ENCODE measurements around the gene TAC3.
"Not testable (repeated sequence)": the region's sequence is repeated elsewhere in the genome, so short reads cannot be mapped to it uniquely, and the experiment has no call there.

TAC3 gene

GRCh38 chr12:56962247-56962646, 54.1 kb downstream of the TAC3 start:
- not testable (repeated sequence) for H4K20me1 ChIP-seq (ENCODE audit: insufficient read depth, low read length); H3K27me3 ChIP-seq (ENCODE audit: insufficient read depth, low read length, poor library complexity); H3K9ac ChIP-seq (ENCODE audit: low read depth, low read length); H3K9me3 ChIP-seq (ENCODE audit: insufficient read depth, low read length, severe bottlenecking); H2AFZ ChIP-seq (ENCODE audit: low read depth, low read length); DNase-seq; H3K36me3 ChIP-seq (ENCODE audit: insufficient read depth, low read length); H3K4me3 ChIP-seq (ENCODE audit: low read depth in 1 of 2, low read length in 2 of 2); H3K79me2 ChIP-seq (ENCODE audit: insufficient read depth, low read length); H3K4me2 ChIP-seq (ENCODE audit: insufficient read depth, low read length); H3K27ac ChIP-seq (ENCODE audit: low read length); ATAC-seq (ENCODE audit: insufficient read depth, low read depth); H3K4me1 ChIP-seq (ENCODE audit: insufficient read depth, low read length)
